HG03558 (cell line): ENCODE results near the gene DKK1.

Experiments used
- ATAC-seq: cut with Tn5 transposase; IDR thresholded peaks from one replicate; pipeline ENCODE4 v1.9.1; 2021; ENCODE audit warnings: moderate number of reproducible peaks; ENCODE audit not compliant: unreplicated experiment; ENCODE audit errors: extremely low read depth

The DKK1 gene

GRCh38 chr10:52316500-52316899 lies 2.4 kb downstream of the DKK1 start:
- ATAC-seq = no peak

GRCh38 chr10:52318136-52318701 lies 4.1 kb downstream of the DKK1 start:
- ATAC-seq = no peak

- ATAC-seq = no peak
These were observed 4.9 kb downstream of the DKK1 start for GRCh38 chr10:52318822-52319464.

GRCh38 chr10:52319926-52320325 lies 5.8 kb downstream of the DKK1 start:
- ATAC-seq = no peak

- no peak for ATAC-seq
These were observed 8.2 kb downstream of the DKK1 start for GRCh38 chr10:52322323-52322722.

GRCh38 chr10:52322936-52323335 lies 8.9 kb downstream of the DKK1 start:
- ATAC-seq = no peak

- no peak for ATAC-seq
These were observed 12.3 kb downstream of the DKK1 start for GRCh38 chr10:52326382-52326781.

- ATAC-seq = no peak
These were observed 17.7 kb downstream of the DKK1 start for GRCh38 chr10:52331638-52332364.

- no peak for ATAC-seq
These were observed 18.7 kb downstream of the DKK1 start for GRCh38 chr10:52332815-52333214.

- no peak for ATAC-seq
These were observed 20.5 kb downstream of the DKK1 start for GRCh38 chr10:52334595-52334994.

- no peak for ATAC-seq
These were observed 21.6 kb downstream of the DKK1 start for GRCh38 chr10:52335665-52336064.

- ATAC-seq = no peak
These were observed 23.1 kb downstream of the DKK1 start for GRCh38 chr10:52337225-52337624.

GRCh38 chr10:52343439-52343838 lies 29.4 kb downstream of the DKK1 start:
- no peak for ATAC-seq

- ATAC-seq = no peak
These were observed 32.6 kb downstream of the DKK1 start for GRCh38 chr10:52346394-52347326.

GRCh38 chr10:52347327-52347667 lies 33.2 kb downstream of the DKK1 start:
- no peak for ATAC-seq

- ATAC-seq = no peak
These were observed 34.0 kb downstream of the DKK1 start for GRCh38 chr10:52348037-52348564.

- ATAC-seq = no peak
These were observed 37.8 kb downstream of the DKK1 start for GRCh38 chr10:52351914-52352330.

GRCh38 chr10:52353205-52353604 lies 39.1 kb downstream of the DKK1 start:
- no peak for ATAC-seq

- ATAC-seq = no peak
These were observed 39.9 kb downstream of the DKK1 start for GRCh38 chr10:52353960-52354394.

- ATAC-seq = no peak
These were observed 43.9 kb downstream of the DKK1 start for GRCh38 chr10:52357971-52358370.
